Endodermal cell (in vitro differentiated cells): ENCODE measurements around the gene TTC16. TPM values are rescaled to one million over a fixed set of nuclear protein-coding genes. Genes with fewer than 3 reads are reported as not detected.

Source experiments
- DNase-seq: peaks from one replicate; pipeline ENCODE4 v3.0.0-alpha.2; 2017
- H3K27ac ChIP-seq: 2 replicates; pipeline ENCODE4 v1.5.1; 2013; ENCODE audit warnings: mild to moderate bottlenecking, low read depth, low read length, moderate library complexity
- H3K27me3 ChIP-seq: 2 replicates; pipeline ENCODE4 v1.6.1; 2013; ENCODE audit warnings: mild to moderate bottlenecking, low read length, moderate library complexity; ENCODE audit not compliant: insufficient read depth, control insufficient read depth, poor library complexity, severe bottlenecking
- H3K36me3 ChIP-seq: 2 replicates; pipeline ENCODE4 v1.7.0; 2013; ENCODE audit warnings: mild to moderate bottlenecking, low read length, moderate library complexity; ENCODE audit not compliant: control insufficient read depth, insufficient read depth
- H3K4me1 ChIP-seq: one replicate; pipeline ENCODE4 v1.7.0; 2013; ENCODE audit warnings: low read length; ENCODE audit not compliant: control insufficient read depth, insufficient read depth
- H3K4me3 ChIP-seq: 2 replicates; pipeline ENCODE4 v1.5.1; 2013; ENCODE audit warnings: mild to moderate bottlenecking, low read length, moderate library complexity
- H3K9ac ChIP-seq: 2 replicates; pipeline ENCODE4 v1.6.1; 2013; ENCODE audit warnings: mild to moderate bottlenecking, low read length, moderate library complexity; ENCODE audit not compliant: poor library complexity, severe bottlenecking; ENCODE audit errors: extremely low read depth
- H3K9me3 ChIP-seq: 2 replicates; pipeline ENCODE4 v1.6.1; 2013; ENCODE audit warnings: mild to moderate bottlenecking, low read length, moderate library complexity; ENCODE audit not compliant: control insufficient read depth
- H3K27ac Mint-ChIP-seq: 2 replicates; pipeline ENCODE4 v1.8.0; 2020; ENCODE audit warnings: mixed read lengths
- H3K27me3 Mint-ChIP-seq: 2 replicates; pipeline ENCODE4 v1.8.0; 2021; ENCODE audit warnings: mild to moderate bottlenecking, mixed read lengths; ENCODE audit not compliant: insufficient read depth
- H3K36me3 Mint-ChIP-seq: 2 replicates; pipeline ENCODE4 v1.8.0; 2020; ENCODE audit warnings: low read depth, mixed read lengths
- H3K4me1 Mint-ChIP-seq: 2 replicates; pipeline ENCODE4 v1.8.0; 2020; ENCODE audit warnings: mixed read lengths
- H3K4me3 Mint-ChIP-seq: 2 replicates; pipeline ENCODE4 v1.8.0; 2020; ENCODE audit warnings: mild to moderate bottlenecking, moderate library complexity, mixed read lengths
- H3K9me3 Mint-ChIP-seq: 2 replicates; pipeline ENCODE4 v1.8.0; 2020; ENCODE audit warnings: mild to moderate bottlenecking, mixed read lengths
- CTCF ChIP-seq: fragments of 200-600 bp; sonication (generic); conservative IDR thresholded peaks from 2 replicates; pipeline ENCODE4 v1.5.0; 2021; ENCODE audit warnings: antibody characterized with exemption, mild to moderate bottlenecking
- WGBS, 2 experiments: methylation state at CpG; one replicate each; pipeline versions ENCODE4 v1.1.5 to v1.1.7; 2013; ENCODE audit warnings: missing lambda C conversion rate in 2 of 2, mixed read lengths in 1 of 2; ENCODE audit not compliant: insufficient coverage in 1 of 2, insufficient read length in 1 of 2; 5-methylcytosine and 5-hydroxymethylcytosine counted together
- total RNA-seq, 2 donors: library from RNA; stranded (reverse); fragmentation: NEBNext Ultra II Directional in 1 of 2; extraction: Animal tissue kit (Norgen Biotek cat#: 25700) in 1 of 2; gene quantifications; 2 replicates in 1 of 2; 3 replicates in 1 of 2; pipeline ENCODE4 v1.2.1, GENCODE V29; 2021

The TTC16 gene
- total RNA-seq, 2 donors from 2014 or later, result not detected

GRCh38 chr9:127707766-127708165 is 8.1 kb upstream of the TTC16 start:
- no peaks in the 10 kb centered on the region for H3K4me1 ChIP-seq
- H3K27me3 ChIP-seq, result no peaks in the 10 kb centered on the region
- Mint-ChIP-seq H3K36me3 (no peaks in the 10 kb centered on the region), H3K4me1 (peaks cover 8% of the 10 kb centered on the region), H3K4me3 (no peak overlapping the region), H3K27me3 (no peaks in the 10 kb centered on the region), H3K27ac (no peak overlapping the region), H3K9me3 (no peaks in the 10 kb centered on the region)
- no peak overlapping the region for H3K27ac ChIP-seq
- H3K36me3 ChIP-seq, result no peaks in the 10 kb centered on the region
- H3K9ac ChIP-seq, result no peak overlapping the region
- DNase-seq, result peak; percentile 62
- TF ChIP-seq CTCF, result peak; percentile 54
- 80 to 85% methylated on average over 5 of the region's 5 CpGs for WGBS, 2 experiments
- H3K4me3 ChIP-seq, result no peak overlapping the region
- H3K9me3 ChIP-seq, result no peaks in the 10 kb centered on the region

GRCh38 chr9:127708952-127709587 is 6.8 kb upstream of the TTC16 start:
- TF ChIP-seq CTCF, result no peak
- Mint-ChIP-seq H3K4me3 (no peak overlapping the region), H3K27me3 (no peaks in the 10 kb centered on the region), H3K9me3 (no peaks in the 10 kb centered on the region), H3K36me3 (no peaks in the 10 kb centered on the region), H3K27ac (no peak overlapping the region), H3K4me1 (peaks cover 8% of the 10 kb centered on the region)
- no peak for DNase-seq
- Histone ChIP-seq H3K9me3 (no peaks in the 10 kb centered on the region), H3K27me3 (no peaks in the 10 kb centered on the region), H3K4me1 (no peaks in the 10 kb centered on the region), H3K4me3 (no peak overlapping the region), H3K36me3 (no peaks in the 10 kb centered on the region), H3K27ac (no peak overlapping the region), H3K9ac (no peak overlapping the region)
- WGBS, 2 experiments, result 92 to 100% methylated on average over 8 of the region's 8 CpGs

GRCh38 chr9:127710204-127710783 is 5.6 kb upstream of the TTC16 start:
- Mint-ChIP-seq H3K27ac (no peak overlapping the region), H3K36me3 (no peaks in the 10 kb centered on the region), H3K9me3 (no peaks in the 10 kb centered on the region), H3K4me3 (no peak overlapping the region), H3K4me1 (peaks cover 8% of the 10 kb centered on the region), H3K27me3 (peaks cover 2% of the 10 kb centered on the region)
- Histone ChIP-seq H3K27me3 (no peaks in the 10 kb centered on the region), H3K4me1 (no peaks in the 10 kb centered on the region), H3K9me3 (no peaks in the 10 kb centered on the region), H3K36me3 (no peaks in the 10 kb centered on the region), H3K9ac (no peak overlapping the region), H3K27ac (no peak overlapping the region), H3K4me3 (no peak overlapping the region)
- 92 to 100% methylated on average over 2 to 10 of the region's 10 CpGs for WGBS, 2 experiments
- no peak for DNase-seq
- no peak for TF ChIP-seq CTCF
